Vagina (tissue), 2 donors: ENCODE measurements around the gene MMP23B. TPM values are rescaled to one million over a fixed set of nuclear protein-coding genes. Genes with fewer than 3 reads are reported as not detected.

ENCODE experiments used
- DNase-seq, 2 donors: peaks; one replicate each; pipeline ENCODE4 v3.0.0-alpha.2; 2017; ENCODE audit errors: extremely low spot score in 2 of 2
- H3K27ac ChIP-seq: fragments of 200-600 bp; sonication (generic); one replicate; pipeline ENCODE4 v1.5.1; 2019
- H3K27me3 ChIP-seq: fragments of 200-600 bp; sonication (generic); one replicate; pipeline ENCODE4 v1.5.1; 2019
- H3K36me3 ChIP-seq, 2 donors: fragments of 200-600 bp; sonication (generic); one replicate each; pipeline ENCODE4 v1.5.1; 2017 to 2019
- H3K4me1 ChIP-seq: fragments of 200-600 bp; sonication (generic); one replicate; pipeline ENCODE4 v1.5.1; 2019
- H3K4me3 ChIP-seq, 2 donors: fragments of 200-600 bp; sonication (generic); 1 replicate in 1 of 2; 2 replicates in 1 of 2; pipeline ENCODE4 v1.5.1; 2016 to 2019
- H3K9me3 ChIP-seq: fragments of 200-600 bp; sonication (generic); one replicate; pipeline ENCODE4 v1.5.1; 2019
- CTCF ChIP-seq, 3 experiments: fragments of 450-650 bp in 2 of 3; fragments of 200-600 bp in 1 of 3; sonication (generic) in 1 of 3; IDR thresholded peaks; one replicate each; pipeline ENCODE4 v1.5.1; 2017 to 2019; ENCODE audit warnings: antibody characterized with exemption in 3 of 3, mild to moderate bottlenecking in 2 of 3, moderate library complexity in 2 of 3
- POLR2A ChIP-seq, 2 donors: fragments of 450-650 bp; IDR thresholded peaks; one replicate each; pipeline ENCODE4 v1.6.1; 2017; ENCODE audit warnings: antibody characterized with exemption in 2 of 2, mild to moderate bottlenecking in 2 of 2, moderate library complexity in 2 of 2
- POLR2AphosphoS5 ChIP-seq, 2 donors: sonication (generic); formaldehyde crosslinking; IDR thresholded peaks; one replicate each; pipeline ENCODE4 v1.9.0; 2017; ENCODE audit warnings: antibody characterized with exemption in 2 of 2, mild to moderate bottlenecking in 2 of 2, low read depth in 1 of 2; ENCODE audit not compliant: insufficient read depth in 1 of 2
- intact Hi-C: fragments of 100-400 bp; cut with DNase I; formaldehyde crosslinking; loops from one replicate; pipeline ENCODE4 v1.15.1; 2023
- total RNA-seq: library from RNA; depleted of rRNA; stranded (reverse); fragments of >200 nt; gene quantifications from one replicate; pipeline ENCODE4 v1.2.3, GENCODE V29; 2016

The MMP23B gene
- total RNA-seq: 42.7 TPM

- H3K4me1 ChIP-seq: peaks cover 22% of the 10 kb centered on the region
Measured at GRCh38 chr1:1631782-1632420, at the start of gene MMP23B. MMP23B (plus strand) TSS chr1:1632173; CDS start chr1:1632219, 46 bp downstream.

GRCh38 chr1:1582585-1583346 is 49.2 kb upstream of the MMP23B start:
- no peaks in the 10 kb centered on the region for H3K27me3 ChIP-seq
- intact Hi-C loops: no loop called here
- DNase-seq: no peak
- no peak overlapping the region for H3K27ac ChIP-seq
- TF ChIP-seq POLR2AphosphoS5 (IDR thresholded peaks at IDR 0.05; ENCODE audit: insufficient read depth in 1 of 2, low read depth in 1 of 2): no peak
- TF ChIP-seq CTCF (IDR thresholded peaks at IDR 0.05): no peak
- no peak for TF ChIP-seq POLR2A (IDR thresholded peaks at IDR 0.05)
- H3K4me3 ChIP-seq: no peak overlapping the region
- H3K36me3 ChIP-seq: no peaks in the 10 kb centered on the region
- H3K4me1 ChIP-seq: no peaks in the 10 kb centered on the region
- no peaks in the 10 kb centered on the region for H3K9me3 ChIP-seq

More at GRCh38 chr1:1631782-1632420, at the start of gene MMP23B:
- H3K36me3 ChIP-seq: peaks cover 0 to 7% of the 10 kb centered on the region in 2 donors
- peak in 1 of 2 donors; percentile 45 for TF ChIP-seq POLR2AphosphoS5 (IDR thresholded peaks at IDR 0.05; ENCODE audit: insufficient read depth in 1 of 2, low read depth in 1 of 2)
- TF ChIP-seq CTCF (IDR thresholded peaks at IDR 0.05): no peak
- TF ChIP-seq POLR2A (IDR thresholded peaks at IDR 0.05): no peak
- H3K4me3 ChIP-seq: peak within 1 kb of the TSS; percentile 34 to 35
- H3K27ac ChIP-seq: peak within 1 kb of the TSS; percentile 82
- no peak for DNase-seq
- no peaks in the 10 kb centered on the region for H3K9me3 ChIP-seq
- intact Hi-C loops: no loop called here
- peaks cover 4% of the 10 kb centered on the region for H3K27me3 ChIP-seq

GRCh38 chr1:1583347-1584010 is 48.5 kb upstream of the MMP23B start:
- no peaks in the 10 kb centered on the region for H3K27me3 ChIP-seq
- no peak overlapping the region for H3K4me3 ChIP-seq
- H3K4me1 ChIP-seq: no peaks in the 10 kb centered on the region
- no peak for TF ChIP-seq POLR2A (IDR thresholded peaks at IDR 0.05)
- no peak for TF ChIP-seq POLR2AphosphoS5 (IDR thresholded peaks at IDR 0.05; ENCODE audit: insufficient read depth in 1 of 2, low read depth in 1 of 2)
- TF ChIP-seq CTCF (IDR thresholded peaks at IDR 0.05): no peak
- no peak for DNase-seq
- no peaks in the 10 kb centered on the region for H3K36me3 ChIP-seq
- intact Hi-C loops: no loop called here
- H3K9me3 ChIP-seq: no peaks in the 10 kb centered on the region
- no peak overlapping the region for H3K27ac ChIP-seq

- Histone ChIP-seq H3K9me3 (no peaks in the 10 kb centered on the region), H3K4me3 (no peak overlapping the region), H3K36me3 (no peaks in the 10 kb centered on the region), H3K4me1 (no peaks in the 10 kb centered on the region), H3K27me3 (no peaks in the 10 kb centered on the region), H3K27ac (no peak overlapping the region)
- intact Hi-C loops: no loop called here
- DNase-seq: no peak
- TF ChIP-seq POLR2A (IDR thresholded peaks at IDR 0.05) (no peak), POLR2AphosphoS5 (IDR thresholded peaks at IDR 0.05; ENCODE audit: insufficient read depth in 1 of 2, low read depth in 1 of 2) (no peak), CTCF (IDR thresholded peaks at IDR 0.05) (no peak)
Measured at GRCh38 chr1:1591452-1591851, 40.5 kb upstream of the MMP23B start.
